SK-N-SH (cell line): ENCODE results near the gene CLEC10A.
"Not testable (repeated sequence)": the region's sequence is repeated elsewhere in the genome, so short reads cannot be mapped to it uniquely, and the experiment has no call there.

Experiments used
- EZH2phosphoT487 ChIP-seq: fragments of 200-600 bp; sonication (generic); IDR thresholded peaks from 2 replicates; pipeline ENCODE4 v1.6.1; 2017; ENCODE audit warnings: low read depth, mixed run types, mild to moderate bottlenecking, antibody characterized with exemption, moderate library complexity, borderline replicate concordance
- JUND ChIP-seq: IDR thresholded peaks from 2 replicates; pipeline ENCODE4 v1.4.0; 2012
- RAD21 ChIP-seq: IDR thresholded peaks from 2 replicates; pipeline ENCODE4 v1.6.1; 2012; ENCODE audit warnings: mild to moderate bottlenecking, low read length
- TAF1 ChIP-seq: IDR thresholded peaks from 2 replicates; pipeline ENCODE4 v1.6.1; 2012; ENCODE audit warnings: low read depth, mild to moderate bottlenecking, low read length, moderate library complexity, borderline replicate concordance
- YY1 ChIP-seq: IDR thresholded peaks from 2 replicates; pipeline ENCODE4 v1.4.0; 2012; ENCODE audit warnings: low read depth, mild to moderate bottlenecking
- TF ChIP-seq, protein P1 (sequence below): fragments of 150-350 bp; IDR thresholded peaks from 2 replicates; pipeline ENCODE4 v1.6.1; 2016; ENCODE audit warnings: mild to moderate bottlenecking, low read depth, low read length
- TF ChIP-seq, protein P2 (sequence below): fragments of 200-600 bp; sonication (generic); IDR thresholded peaks from 2 replicates; pipeline ENCODE4 v1.6.1; 2017; ENCODE audit warnings: antibody characterized with exemption, mild to moderate bottlenecking, moderate library complexity
- TF ChIP-seq, protein P3 (sequence below): fragments of 150-350 bp; IDR thresholded peaks from 2 replicates; pipeline ENCODE4 v1.6.1; 2017; ENCODE audit warnings: antibody characterized with exemption, low read length, low read depth, borderline replicate concordance
- TF ChIP-seq, protein P4 (sequence below): IDR thresholded peaks from 2 replicates; pipeline ENCODE4 v1.4.0; 2012; ENCODE audit warnings: low read depth, borderline replicate concordance

DNA sequence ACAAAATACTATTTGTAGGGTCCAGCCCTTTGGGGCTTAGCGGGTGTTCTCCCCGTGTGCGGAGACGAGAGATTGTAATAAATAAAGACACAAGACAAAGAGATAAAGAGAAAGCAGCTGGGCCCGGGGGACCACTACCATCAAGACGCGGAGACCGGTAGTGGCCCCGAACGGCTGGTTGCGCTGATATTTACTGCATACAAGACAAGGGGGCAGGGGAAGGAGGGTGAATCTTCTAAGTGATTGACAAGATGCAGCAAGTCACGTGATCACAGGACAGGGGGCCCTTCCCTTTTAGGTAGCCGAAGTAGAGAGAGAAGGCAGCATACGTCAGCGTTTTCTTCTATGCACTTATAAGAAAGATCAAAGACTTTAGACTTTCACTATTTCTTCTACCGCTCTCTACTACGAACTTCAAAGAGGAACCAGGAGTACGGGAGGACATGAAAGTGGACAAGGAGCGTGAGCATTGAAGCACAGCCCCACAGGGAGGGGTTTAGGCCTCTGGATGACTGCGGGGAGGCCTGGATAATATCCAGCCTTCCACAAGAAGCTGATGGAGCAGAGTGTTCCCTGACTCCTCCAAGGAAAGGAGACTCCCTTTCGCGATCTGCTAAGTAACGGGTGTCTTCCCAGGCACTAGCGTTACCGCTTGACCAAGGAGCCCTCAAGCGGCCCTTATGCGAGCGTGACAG lies 11.4 kb upstream of the CLEC10A start:
- TF ChIP-seq, protein P1, sequence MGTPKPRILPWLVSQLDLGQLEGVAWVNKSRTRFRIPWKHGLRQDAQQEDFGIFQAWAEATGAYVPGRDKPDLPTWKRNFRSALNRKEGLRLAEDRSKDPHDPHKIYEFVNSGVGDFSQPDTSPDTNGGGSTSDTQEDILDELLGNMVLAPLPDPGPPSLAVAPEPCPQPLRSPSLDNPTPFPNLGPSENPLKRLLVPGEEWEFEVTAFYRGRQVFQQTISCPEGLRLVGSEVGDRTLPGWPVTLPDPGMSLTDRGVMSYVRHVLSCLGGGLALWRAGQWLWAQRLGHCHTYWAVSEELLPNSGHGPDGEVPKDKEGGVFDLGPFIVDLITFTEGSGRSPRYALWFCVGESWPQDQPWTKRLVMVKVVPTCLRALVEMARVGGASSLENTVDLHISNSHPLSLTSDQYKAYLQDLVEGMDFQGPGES, result not testable (repeated sequence)
- TF ChIP-seq YY1, TAF1, RAD21, EZH2phosphoT487, JUND: not testable (repeated sequence)
- TF ChIP-seq, protein P2, sequence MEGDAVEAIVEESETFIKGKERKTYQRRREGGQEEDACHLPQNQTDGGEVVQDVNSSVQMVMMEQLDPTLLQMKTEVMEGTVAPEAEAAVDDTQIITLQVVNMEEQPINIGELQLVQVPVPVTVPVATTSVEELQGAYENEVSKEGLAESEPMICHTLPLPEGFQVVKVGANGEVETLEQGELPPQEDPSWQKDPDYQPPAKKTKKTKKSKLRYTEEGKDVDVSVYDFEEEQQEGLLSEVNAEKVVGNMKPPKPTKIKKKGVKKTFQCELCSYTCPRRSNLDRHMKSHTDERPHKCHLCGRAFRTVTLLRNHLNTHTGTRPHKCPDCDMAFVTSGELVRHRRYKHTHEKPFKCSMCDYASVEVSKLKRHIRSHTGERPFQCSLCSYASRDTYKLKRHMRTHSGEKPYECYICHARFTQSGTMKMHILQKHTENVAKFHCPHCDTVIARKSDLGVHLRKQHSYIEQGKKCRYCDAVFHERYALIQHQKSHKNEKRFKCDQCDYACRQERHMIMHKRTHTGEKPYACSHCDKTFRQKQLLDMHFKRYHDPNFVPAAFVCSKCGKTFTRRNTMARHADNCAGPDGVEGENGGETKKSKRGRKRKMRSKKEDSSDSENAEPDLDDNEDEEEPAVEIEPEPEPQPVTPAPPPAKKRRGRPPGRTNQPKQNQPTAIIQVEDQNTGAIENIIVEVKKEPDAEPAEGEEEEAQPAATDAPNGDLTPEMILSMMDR, result not testable (repeated sequence)
- TF ChIP-seq, protein P3, sequence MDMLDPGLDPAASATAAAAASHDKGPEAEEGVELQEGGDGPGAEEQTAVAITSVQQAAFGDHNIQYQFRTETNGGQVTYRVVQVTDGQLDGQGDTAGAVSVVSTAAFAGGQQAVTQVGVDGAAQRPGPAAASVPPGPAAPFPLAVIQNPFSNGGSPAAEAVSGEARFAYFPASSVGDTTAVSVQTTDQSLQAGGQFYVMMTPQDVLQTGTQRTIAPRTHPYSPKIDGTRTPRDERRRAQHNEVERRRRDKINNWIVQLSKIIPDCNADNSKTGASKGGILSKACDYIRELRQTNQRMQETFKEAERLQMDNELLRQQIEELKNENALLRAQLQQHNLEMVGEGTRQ, result not testable (repeated sequence)
- TF ChIP-seq, protein P4, sequence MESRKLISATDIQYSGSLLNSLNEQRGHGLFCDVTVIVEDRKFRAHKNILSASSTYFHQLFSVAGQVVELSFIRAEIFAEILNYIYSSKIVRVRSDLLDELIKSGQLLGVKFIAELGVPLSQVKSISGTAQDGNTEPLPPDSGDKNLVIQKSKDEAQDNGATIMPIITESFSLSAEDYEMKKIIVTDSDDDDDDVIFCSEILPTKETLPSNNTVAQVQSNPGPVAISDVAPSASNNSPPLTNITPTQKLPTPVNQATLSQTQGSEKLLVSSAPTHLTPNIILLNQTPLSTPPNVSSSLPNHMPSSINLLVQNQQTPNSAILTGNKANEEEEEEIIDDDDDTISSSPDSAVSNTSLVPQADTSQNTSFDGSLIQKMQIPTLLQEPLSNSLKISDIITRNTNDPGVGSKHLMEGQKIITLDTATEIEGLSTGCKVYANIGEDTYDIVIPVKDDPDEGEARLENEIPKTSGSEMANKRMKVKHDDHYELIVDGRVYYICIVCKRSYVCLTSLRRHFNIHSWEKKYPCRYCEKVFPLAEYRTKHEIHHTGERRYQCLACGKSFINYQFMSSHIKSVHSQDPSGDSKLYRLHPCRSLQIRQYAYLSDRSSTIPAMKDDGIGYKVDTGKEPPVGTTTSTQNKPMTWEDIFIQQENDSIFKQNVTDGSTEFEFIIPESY, result not testable (repeated sequence)
